ENCODE measurements around the gene ZNF362. TPM values are rescaled to one million over a fixed set of nuclear protein-coding genes. Genes with fewer than 3 reads are reported as not detected.

The ZNF362 gene
- total and polyA plus RNA-seq, 10 of the 15 experiments (the other 5 are each of a cell fraction or from before 2014, with no cell fraction given): 0.74 to 22.8 (median 7.4) TPM

GRCh38 chr1:33295450-33296081 is 39.3 kb downstream of the ZNF362 start (continued):
- TF ChIP-seq EP300 (IDR thresholded peaks at IDR 0.05; ENCODE audit: borderline replicate concordance in 1 of 2, control insufficient read depth in 1 of 2, low read depth in 2 of 2, low read length in 2 of 2): no peak
- 0 out of 2 replicates have a peak, but pooled peaks have one; percentile 19 for TF ChIP-seq FOXM1 (IDR thresholded peaks at IDR 0.05; ENCODE audit: low read depth, low read length)
- TF ChIP-seq CTCF (IDR thresholded peaks at IDR 0.05 in 2 of 3, conservative IDR thresholded peaks at IDR 0.05 in 1 of 3; ENCODE audit: control insufficient read depth in 2 of 3, extremely low read depth in 1 of 3, insufficient read depth in 1 of 3, low read depth in 3 of 3, low read length in 3 of 3): peak; percentile 97 to 99 (median 98); a peak in 5 of 6 replicates
- TF ChIP-seq BACH1 (IDR thresholded peaks at IDR 0.05; ENCODE audit: borderline replicate concordance): no peak
- no peak for TF ChIP-seq STAT3 (IDR thresholded peaks at IDR 0.05; ENCODE audit: low read depth, low read length)
- TF ChIP-seq RUNX3 (IDR thresholded peaks at IDR 0.05; ENCODE audit: low read length): peak; percentile 19; the same call in 1 of the 2 replicates
- no peak for TF ChIP-seq PRDM15 (CRISPR knock-in tag; IDR thresholded peaks at IDR 0.05)
- TF ChIP-seq SRF (IDR thresholded peaks at IDR 0.05; ENCODE audit: low read depth in 2 of 2, low read length in 2 of 2): no peak
- TF ChIP-seq RAD21 (IDR thresholded peaks at IDR 0.05; ENCODE audit: insufficient read depth, low read depth, low read length): peak; percentile 77
- TF ChIP-seq PML (IDR thresholded peaks at IDR 0.05; ENCODE audit: low read length): no peak
- TF ChIP-seq E2F8 (IDR thresholded peaks at IDR 0.05; ENCODE audit: low read depth, partially characterized antibody): no peak
- TF ChIP-seq SMC3 (IDR thresholded peaks at IDR 0.05; ENCODE audit: borderline replicate concordance, low read length): peak; percentile 98
- TF ChIP-seq POLR2AphosphoS2 (IDR thresholded peaks at IDR 0.05; ENCODE audit: low read depth, low read length): no peak
- TF ChIP-seq ZNF24 (IDR thresholded peaks at IDR 0.05): no peak
- TF ChIP-seq RELA (IDR thresholded peaks at IDR 0.05; ENCODE audit: borderline replicate concordance, partially characterized antibody): peak; percentile 70
- TF ChIP-seq RAD51 (IDR thresholded peaks at IDR 0.05): no peak
- TF ChIP-seq IRF3 (IDR thresholded peaks at IDR 0.05): no peak
- no peak for TF ChIP-seq SIX5 (IDR thresholded peaks at IDR 0.05; ENCODE audit: low read depth, low read length, severe bottlenecking)
- TF ChIP-seq SIN3A (IDR thresholded peaks at IDR 0.05; ENCODE audit: low read depth, low read length): no peak
- peak; percentile 80 for TF ChIP-seq YY1 (IDR thresholded peaks at IDR 0.05; ENCODE audit: low read depth, low read length)

All from GM12878 (cell line).